NCI-H774 (cell line): ENCODE measurements around the gene CTNND2.
"Not testable (repeated sequence)": the region's sequence is repeated elsewhere in the genome, so short reads cannot be mapped to it uniquely, and the experiment has no call there.

Source experiments
- DNase-seq: peaks from one replicate; lab custom pipeline; 2025; lab: John Stamatoyannopoulos, UW

The CTNND2 gene

DNA sequence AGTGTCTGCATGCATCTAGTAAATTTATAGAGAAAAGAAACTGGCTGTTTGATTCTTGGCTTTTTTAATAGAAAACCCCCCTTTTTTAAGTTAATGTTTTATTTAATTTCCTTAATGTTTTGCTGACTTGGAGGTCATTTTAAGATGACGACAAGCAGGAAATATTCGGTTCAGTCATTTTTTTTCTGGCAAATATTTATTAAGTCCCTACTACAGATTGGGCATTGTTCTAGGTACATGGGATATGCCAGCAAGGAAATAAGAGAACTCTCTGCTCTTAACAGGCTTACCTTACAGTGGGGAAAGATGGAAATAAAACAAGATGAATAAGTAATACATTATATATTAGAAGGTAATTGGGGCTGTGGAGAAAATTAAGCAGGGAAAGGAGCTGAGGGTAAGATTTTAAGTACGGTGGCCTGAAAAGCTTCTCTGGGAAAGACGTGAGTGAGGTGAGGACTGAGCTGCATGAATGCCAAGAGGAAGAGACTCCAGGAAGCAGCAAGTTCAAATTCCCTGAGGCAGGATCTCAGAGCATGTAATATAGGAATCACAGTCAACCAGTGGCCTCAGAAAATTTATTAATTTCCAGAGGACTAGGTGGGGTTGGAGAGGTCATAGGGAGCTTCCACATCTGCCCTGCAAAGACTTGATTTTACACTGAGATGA, 827.2 kb downstream of the CTNND2 start:
- no peak for DNase-seq

DNA sequence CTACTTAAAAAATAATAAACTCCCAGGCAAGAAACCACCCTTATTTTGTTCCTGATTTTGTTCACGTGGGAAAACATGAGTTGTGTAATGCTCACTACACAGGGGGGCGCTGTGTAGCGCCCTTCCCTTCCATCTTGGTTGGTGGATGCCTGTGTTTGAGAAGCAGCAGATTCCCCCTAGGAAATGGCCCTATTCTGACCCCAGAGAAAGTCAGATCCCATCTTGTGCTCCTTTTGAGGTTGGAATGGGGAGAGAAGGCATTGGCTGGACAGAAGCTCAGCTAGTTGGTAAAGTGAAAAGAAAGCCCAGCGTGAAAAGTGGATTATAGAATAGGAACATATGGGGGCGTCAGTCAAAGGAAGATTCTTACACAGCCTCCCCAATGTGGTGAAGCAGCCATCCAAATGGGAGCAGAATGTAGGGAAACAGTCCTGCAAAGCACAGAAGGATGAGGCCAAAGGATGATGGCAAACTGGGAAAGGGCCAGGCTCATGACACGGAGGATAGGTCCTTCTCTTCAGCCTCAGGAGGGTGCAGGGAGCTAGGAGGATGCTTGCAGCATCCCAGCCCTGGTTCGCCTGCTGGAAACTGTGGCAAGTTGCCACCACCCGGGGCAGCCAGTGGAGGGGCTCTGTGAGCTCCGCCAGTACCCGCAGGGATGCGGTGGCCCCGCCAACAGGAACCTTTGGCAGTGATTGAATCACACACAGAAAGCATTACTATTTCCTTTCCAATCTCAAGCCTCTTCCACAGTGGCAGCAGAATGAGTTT, 829.0 kb downstream of the CTNND2 start:
- no peak for DNase-seq

DNA sequence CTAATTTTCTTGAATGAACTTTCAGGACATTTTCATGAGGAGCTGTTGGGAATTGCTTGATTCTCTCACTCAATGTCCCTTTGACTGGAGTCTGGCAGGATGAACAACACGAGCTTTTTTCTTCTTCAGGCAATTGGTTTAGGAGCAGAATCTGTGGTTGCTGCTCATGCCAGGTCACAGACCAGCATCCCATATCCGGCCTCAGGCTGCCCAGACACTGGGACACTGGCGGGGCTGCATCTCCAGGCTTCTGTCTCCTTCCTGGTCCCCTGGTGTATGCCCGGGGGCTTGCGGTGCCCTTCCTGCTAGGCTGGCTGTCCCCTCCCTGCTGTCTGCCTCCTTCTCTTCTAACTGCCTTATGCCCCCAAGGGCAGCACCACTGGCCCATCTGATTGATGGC, 831.7 kb downstream of the CTNND2 start:
- DNase-seq = no peak

DNA sequence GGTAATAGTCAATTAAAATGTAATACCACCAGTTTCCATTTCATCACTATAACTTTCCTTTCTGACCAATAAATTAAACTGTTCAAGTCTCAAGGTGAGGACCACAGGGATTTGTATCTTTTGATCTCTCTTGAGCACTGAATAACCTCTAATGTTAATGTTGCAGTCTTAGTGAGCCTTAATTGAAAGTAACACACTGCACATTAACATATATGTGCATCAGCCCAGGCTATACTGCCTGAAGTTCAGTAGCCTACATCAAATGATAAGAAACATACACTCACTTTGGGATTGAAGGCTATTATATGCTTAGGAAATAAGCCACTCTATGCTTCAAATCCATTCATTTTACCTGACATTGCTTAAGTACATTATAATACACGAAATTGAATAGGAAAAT, 832.2 kb downstream of the CTNND2 start:
- no peak for DNase-seq

DNA sequence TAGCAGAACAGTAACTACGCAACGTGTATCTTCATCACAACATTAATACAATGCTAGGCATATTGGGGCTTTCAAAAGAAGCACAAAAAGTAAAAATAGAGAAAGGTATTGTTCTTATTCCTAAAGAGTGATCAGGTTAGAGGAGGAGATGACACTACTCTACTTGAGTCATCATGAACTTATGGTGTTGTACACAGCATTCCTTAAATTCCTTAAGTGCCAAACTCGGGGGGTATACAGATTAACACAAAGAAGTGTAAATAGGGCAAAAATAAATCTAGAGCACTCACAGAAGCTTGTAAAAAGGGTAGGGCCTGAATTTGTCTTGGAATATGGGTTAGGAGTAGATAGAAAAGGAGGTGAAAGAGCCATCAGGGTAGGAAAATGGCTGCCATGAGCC, 835.2 kb downstream of the CTNND2 start:
- DNase-seq = no peak

DNA sequence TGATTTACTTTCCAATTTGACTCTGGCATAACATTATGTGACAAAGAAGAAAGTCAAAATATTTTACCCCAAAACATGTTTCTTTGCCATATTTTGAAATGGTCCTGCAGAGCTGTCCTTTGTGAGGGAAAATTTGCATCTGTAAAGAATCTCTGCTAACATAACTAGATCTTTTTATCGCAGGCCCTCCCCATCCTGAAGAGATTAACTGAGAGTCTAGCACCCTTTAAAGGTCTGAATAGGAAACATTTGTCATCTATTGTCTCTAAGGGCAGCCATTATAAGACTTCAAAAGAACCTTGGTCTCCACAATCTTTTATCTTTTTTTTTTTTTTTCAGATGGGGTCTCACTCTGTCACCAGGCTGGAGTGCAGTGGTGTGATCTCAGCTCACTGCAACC, 838.5 kb downstream of the CTNND2 start:
- not testable (repeated sequence) for DNase-seq

DNA sequence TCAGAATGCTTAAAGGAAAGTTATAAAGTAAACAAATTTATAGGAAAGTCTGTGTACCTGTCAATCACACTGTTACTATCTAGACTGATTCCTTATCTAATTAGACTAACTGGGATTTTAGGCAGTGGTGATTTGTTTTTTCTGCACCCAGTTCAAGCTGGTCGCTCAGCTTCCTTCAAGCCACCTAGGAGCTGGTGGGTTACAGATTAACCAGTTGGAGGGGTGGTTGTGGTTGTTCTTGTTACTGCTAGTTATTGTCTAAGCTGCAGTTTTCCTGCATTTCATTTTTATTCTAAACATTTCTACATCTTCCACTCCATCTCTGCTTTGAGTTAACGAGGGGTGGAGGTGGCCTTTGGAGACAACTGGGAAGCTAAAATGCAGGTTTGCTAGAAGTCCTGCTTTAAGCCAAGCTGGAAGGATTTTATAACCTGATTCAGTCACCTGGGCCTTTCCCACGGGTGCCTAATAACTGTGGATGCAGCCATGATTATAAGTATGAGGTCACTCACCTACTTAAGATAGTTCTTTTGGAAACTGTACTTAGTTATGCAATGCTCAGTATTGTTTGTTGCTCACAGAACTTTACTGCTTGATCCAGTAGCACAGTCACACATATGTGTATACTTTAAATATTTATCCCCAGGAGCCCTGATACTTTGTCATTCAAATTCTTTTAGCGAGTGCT, 839.3 kb downstream of the CTNND2 start:
- DNase-seq = no peak

DNA sequence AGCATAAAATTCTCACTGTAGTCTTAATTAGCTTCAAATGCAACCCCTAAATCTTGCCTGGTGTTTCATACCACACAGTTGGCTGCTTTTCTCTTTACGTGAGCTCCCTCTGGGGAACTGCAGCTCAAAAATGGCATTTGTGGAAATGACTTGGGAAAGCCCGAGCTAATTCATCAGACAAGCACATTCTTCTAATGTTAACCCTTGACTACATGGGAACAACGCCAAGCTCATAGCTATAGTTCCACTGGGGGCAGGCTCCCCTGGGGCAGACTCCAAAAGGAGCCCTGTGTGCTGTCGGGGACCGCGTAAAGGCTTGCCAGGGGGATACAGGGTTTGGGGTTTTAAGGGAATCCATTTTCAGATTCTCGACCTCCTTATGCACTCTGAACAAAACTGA, 841.8 kb downstream of the CTNND2 start:
- no peak for DNase-seq

DNA sequence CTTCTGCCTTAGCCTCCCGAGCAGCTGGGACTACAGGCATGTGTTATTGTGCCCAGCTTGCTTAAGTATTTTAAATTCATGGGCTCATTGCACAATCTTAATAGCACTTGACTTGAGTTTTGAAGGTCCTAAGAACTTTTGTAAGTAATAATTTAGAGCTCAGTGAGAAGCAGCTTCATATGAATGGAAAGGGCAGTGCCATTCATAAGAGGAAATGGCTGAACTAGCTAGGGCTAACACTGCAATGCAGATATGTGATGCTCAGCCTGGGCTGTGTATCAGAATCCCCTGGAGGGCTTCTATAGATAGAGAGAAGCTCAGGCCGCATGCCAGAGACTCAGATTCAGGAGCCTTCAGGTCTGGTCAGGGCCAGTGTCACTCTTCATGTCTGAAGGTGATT, 847.7 kb downstream of the CTNND2 start:
- DNase-seq = no peak

DNA sequence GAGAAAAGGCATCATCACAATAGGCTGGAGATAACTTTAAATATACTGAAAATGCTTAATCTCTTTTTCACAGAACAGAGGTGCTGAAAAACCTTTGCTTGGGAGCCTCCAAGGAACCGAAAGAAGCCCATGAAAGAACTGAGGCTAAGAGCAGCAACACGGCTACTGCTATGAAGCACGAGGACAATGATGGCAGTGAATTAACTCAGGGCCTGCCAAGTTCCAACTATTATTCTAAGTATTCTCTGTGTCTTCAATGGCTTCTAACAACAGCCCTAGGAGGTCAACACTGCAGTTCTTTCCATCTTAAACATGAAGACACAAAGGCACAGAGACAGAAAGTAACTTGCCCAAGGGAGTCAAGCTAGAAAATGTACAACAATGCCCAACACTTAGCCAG, 850.2 kb downstream of the CTNND2 start:
- no peak for DNase-seq

DNA sequence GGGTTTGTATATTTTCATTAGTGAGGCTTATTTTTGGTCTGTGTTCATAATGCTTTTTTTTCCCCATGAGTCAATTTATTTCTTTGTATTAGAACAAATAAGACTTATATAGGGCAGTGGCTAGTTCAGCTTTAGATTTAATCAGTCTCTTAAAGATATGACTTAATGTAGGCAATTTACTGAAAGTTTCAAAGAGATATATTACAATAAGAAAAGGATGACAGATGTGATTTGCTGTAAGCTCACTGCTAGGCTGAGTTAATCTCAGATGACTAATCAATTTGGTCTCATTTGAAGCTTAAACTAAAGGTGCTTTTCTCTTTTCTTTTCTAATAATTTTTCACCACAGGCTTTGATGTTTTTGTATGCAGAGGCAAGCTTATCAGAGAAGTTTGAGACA, 851.4 kb downstream of the CTNND2 start:
- DNase-seq = no peak

DNA sequence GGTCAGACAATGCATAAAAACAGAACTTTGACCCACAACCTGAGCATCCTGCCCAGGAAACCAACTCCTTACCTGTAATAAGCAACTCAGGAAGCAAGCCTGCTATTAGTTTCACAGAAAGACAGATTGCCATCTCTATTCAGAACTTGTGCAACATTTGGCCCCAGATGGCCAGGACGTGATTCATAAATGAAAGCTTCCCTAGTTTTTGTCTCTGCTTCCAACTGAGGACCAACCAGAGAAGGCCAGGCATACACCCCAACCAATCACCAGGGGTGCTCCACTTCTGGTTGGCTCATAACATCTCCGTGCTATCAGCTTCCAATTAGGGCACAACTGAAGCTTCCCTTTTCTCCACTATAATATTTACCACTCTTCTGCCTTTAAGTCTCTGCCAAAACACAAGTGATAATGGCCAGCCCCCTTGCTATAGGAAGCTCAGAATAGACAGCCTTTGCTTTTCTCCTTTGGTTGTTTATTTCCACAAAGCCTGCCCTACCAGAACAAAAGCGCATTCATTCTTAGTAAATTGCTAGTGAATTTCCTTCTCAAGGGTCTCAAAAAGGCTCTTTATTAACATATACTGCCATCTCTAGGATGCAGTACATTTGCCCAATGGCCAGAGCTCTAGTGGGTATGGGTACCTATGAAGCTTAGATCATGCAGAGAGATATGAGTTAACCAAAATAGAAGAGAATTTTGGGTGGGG, 853.5 kb downstream of the CTNND2 start:
- no peak for DNase-seq

DNA sequence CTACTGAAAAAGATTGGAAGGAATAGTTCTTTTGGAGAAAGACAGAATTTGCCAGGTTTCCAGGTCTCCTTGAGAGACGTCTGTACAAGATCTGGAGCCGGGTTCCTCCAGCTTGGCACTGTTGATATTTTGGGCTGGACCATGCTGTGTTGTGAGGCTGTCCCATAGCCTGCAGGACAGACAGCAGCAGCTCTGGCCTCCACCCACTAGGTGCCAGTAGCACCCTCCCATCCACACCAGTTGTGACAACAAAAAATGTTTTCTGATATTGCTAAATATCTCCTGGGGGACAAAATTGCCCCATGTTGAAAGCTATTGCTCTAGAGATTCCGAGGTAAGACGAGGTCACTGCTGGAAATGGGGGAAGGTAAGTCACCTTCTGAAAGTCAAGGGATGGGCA, 855.5 kb downstream of the CTNND2 start:
- DNase-seq = no peak

DNA sequence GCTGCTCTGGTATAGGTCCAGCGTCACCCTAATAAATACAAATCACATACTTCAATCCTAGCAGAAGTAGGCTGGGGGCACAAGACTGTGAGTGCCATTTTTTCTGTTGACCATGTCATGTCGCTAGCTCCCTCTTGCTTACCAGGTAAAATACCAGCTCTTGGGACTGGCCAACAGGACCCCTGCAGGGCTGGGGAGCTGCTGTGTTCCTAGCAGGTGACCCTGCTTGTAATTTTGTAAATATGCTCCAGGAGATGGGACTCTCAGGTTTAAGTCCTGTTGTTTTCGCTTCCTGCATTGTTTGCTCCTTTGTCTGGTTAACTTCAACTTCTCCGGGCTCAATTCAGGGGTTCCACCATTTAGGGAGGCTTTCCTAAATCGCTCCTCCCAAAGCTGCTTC, 856.6 kb downstream of the CTNND2 start:
- no peak for DNase-seq

DNA sequence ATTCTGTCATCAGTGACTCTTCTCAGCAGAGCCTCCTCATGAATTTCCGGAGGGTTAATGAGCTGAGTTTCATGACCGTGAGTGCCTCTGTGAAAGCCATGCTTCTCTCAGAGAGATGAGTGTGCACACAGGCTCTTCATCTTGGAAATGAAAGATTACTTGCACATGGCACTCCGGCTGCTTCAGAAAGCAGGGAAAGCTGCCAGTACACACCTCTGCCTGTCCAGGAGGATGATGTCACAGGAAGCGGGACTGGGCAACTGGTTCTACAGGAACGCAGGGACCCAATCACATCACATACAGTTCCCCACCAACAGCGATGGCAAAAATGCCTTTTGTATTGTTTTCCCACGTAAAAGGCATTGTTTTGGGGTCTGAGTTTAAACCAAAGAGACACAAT, 857.2 kb downstream of the CTNND2 start:
- no peak for DNase-seq

DNA sequence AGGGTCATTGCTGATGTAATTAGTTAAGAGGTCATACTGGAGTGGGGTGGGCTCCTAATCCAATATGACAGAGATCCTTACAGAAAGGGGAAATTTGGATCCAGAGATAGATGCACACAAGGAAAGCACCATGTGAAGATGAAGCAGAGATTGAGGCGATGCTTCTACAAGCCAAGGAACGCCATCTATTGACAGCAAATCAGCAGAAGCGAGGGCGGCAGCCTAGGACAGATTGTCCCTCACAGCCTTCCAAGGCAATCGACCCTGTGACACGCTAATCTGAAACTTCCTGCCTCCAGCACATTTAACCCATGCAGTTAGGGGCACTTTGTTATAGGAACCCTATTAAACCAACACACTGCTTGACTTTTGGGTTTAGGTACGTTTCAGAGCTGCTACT, 858.1 kb downstream of the CTNND2 start:
- DNase-seq = no peak

DNA sequence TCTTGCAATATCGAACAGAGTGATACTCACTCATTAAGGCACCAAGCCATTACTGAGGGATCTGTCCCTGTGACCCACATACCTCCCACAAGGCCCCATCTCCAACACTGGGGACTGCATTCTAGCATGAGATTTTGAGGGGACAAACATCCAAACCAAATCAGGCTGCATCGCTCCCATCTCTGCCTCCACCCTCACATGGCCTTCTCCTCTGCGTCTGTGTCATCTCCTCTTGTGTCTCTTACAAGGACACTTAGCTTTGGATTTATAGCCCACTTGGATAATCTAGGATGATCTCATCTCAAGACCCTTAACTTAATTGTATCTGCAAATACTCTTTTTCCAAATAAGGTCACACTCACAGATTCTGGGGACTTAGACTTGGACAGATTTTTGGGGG, 858.8 kb downstream of the CTNND2 start:
- no peak for DNase-seq

DNA sequence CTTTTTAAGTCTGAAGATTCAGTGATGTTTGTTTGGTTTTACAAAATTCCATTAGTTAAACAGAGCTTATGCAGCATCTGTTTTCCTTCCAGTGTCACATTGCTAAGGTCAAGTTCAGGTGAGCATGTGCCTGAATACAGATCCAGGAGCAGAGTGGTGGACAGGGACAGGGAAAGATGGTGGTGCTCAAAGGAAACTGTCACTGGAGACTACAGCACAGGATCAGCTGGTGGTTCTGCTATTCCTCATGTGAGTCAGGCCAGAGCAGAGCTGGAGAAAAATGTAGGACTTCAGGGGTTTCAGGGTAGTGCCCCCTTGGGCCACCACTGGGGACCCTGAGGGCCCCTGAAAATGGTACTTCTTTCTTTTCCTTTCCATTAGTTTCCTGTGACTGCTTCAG, 859.7 kb downstream of the CTNND2 start:
- DNase-seq = no peak

DNA sequence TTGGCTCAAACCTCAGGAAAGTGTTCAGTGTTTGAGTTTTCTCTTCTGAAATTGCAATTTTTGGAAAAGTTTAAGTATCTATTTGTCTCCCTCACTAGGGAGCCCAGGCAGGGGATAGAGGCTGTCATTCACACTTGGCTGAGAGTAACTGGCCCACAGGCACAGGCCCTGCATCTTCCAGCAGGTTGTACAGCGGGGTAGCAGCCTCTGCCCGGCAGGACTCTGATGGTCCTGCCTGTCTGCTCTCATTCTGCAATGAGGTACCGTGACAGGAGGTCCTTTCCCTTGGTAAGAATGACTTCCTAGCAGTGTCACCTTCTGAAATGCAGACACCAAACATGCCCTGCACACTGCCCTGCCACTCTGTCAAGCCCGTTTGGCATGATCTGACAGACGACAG, 860.4 kb downstream of the CTNND2 start:
- no peak for DNase-seq

DNA sequence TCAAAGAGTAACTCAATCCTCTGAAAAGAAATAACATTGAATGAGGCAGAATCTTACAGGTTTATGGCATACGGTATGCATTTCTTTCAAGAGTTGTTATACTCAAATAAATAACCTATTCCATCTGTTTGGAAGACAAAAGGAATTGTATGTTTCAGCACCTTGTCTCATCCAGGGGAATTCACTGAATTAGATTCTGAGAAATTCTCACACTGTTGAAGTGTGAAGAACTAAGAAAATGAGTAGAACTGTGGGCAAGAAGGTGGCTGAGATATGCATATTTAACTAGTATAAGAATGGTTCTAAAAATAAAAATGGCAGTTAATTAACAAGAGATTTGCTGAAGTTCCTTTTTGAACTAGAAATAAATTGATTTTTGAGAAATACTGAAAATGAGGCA, 863.9 kb downstream of the CTNND2 start:
- no peak for DNase-seq

DNA sequence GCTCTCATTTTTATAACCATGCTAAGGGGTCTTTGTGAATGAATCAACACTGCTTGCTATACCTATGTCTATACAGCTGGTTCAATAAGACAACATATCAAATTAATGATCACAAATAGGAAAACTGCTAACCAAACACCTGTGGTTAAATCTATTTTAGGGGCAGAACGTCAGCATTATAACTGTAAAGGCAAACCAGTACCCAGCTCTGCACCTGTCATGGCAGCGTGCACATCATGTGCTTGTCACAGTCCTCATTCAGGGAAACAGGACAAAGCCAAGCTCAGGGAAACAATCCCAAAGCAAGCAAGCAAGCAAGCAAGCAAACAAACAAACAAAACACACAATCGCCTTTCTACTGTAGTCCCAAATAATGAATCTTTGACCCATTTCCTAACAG, 865.5 kb downstream of the CTNND2 start:
- DNase-seq = no peak

DNA sequence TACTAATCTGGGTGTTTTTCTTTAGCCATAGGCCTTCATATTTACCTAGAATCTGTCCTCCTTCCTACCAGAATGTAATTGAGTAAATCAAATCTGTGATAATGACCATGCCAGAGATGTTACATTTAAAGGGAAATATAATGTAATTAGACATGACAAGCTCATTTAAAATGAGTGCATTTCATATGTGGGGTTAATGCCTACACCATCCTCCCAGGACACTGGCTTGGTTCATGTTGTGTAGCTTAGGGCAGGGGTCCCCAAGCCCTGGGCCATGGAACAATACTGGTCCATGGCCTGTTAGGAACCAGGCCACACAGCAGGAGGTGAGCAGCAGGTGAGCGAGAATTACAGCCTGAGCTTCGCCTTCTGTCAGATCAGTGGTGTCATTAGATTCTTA, 866.3 kb downstream of the CTNND2 start:
- no peak for DNase-seq

DNA sequence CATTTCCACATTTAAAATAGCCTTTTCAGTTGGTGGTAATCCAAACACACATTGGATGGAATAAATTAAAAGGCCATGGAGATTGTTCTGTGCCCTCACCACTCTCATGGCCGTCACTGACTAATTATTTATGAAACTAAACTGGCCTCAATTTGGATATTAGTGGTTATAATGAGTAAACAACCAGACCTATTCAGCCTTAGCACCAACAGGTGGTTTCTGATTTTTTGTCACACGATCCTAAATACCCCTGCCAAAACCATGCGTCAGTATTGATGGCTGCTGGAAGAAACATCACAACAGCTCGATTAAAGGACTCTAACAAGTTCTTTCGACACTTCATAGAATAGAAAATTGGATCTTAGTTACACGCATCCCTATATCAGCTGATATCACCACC, 867.2 kb downstream of the CTNND2 start:
- DNase-seq = no peak
